Measurements from ENCODE around the gene LCT.
"Not testable (repeated sequence)": the region's sequence is repeated elsewhere in the genome, so short reads cannot be mapped to it uniquely, and the experiment has no call there.

GRCh38 chr2:135795641-135796040, 41.3 kb downstream of the LCT start:
- not testable (repeated sequence) for TF ChIP-seq CSDC2 (CRISPR knock-in tag; IDR thresholded peaks at IDR 0.05); PATZ1 (CRISPR knock-in tag; IDR thresholded peaks at IDR 0.05; ENCODE audit: borderline replicate concordance); ARNTL (CRISPR knock-in tag; IDR thresholded peaks at IDR 0.05; ENCODE audit: borderline replicate concordance, low read depth); TSHZ2 (CRISPR knock-in tag; IDR thresholded peaks at IDR 0.05); ZNF8 (CRISPR knock-in tag; IDR thresholded peaks at IDR 0.05); ZFP30 (CRISPR knock-in tag; IDR thresholded peaks at IDR 0.05); ZFP3 (CRISPR knock-in tag; IDR thresholded peaks at IDR 0.05); SNAI2 (CRISPR knock-in tag; IDR thresholded peaks at IDR 0.05); OSR1 (CRISPR knock-in tag; IDR thresholded peaks at IDR 0.05)
